ENCODE data around the gene FCER2.

GRCh38 chr19:7736148-7736547 is 34.2 kb upstream of the FCER2 start:
- no peak for TF ChIP-seq EZH2 (optimal IDR thresholded peaks at IDR 0.05; ENCODE audit: low read depth, low read length)
- TF ChIP-seq CTCF (IDR thresholded peaks at IDR 0.05; ENCODE audit: low read length), result no peak
- TF ChIP-seq EZH2phosphoT487 (IDR thresholded peaks at IDR 0.05; ENCODE audit: low read length), result no peak
